Measurements from ENCODE around the gene NMB. TPM values are rescaled to one million over a fixed set of nuclear protein-coding genes. Genes with fewer than 3 reads are reported as not detected.

The NMB gene
- total RNA-seq, 4 donors from 2014 or later, result 3.6 to 7.4 (median 5.1) TPM

DNA sequence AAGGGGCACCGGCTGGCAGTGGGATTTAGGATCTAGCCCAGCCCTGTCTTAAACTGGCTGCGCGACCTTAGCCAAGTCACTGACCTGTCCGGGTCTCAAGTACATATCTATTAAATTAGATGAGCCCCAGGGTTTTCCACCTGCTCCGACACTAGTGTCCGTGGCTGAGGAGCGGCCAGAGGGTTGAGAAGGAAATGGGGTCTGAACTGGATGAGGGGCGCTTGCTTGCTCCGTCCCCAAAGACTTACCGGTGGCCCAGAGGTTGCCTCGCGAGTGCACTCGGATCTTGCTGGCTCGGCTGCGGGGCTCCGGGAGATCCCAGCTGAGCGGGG lies 285 bp downstream of the NMB start:
- 24% methylated on average over 10 of the region's 17 CpGs for WGBS
- no peak for DNase-seq (ENCODE audit: extremely low spot score)
- Histone ChIP-seq H3K27me3 (no peaks in the 10 kb centered on the region), H3K4me1 (peaks cover 26 to 43% (median 36%) of the 10 kb centered on the region in 4 donors), H3K36me3 (peaks cover 0 to 4% (median 0%) of the 10 kb centered on the region in 4 donors), H3K4me3 (peak overlapping the region; percentile 62 to 79 (median 73)), H3K27ac (replicated peaks in 1 of 4) (peak overlapping the region; percentile 83 to 90 (median 88)), H3K9me3 (no peaks in the 10 kb centered on the region)
- intact Hi-C loops (cut with DNase I), result loop anchor here (2.0 to 5.0 kb wide), 3 partner anchors 57 to 90 kb away; partner anchors contain the start of genes SEC11A, ZNF592 and ZSCAN2
- TF ChIP-seq POLR2AphosphoS5 (IDR thresholded peaks at IDR 0.05) (no peak), EP300 (IDR thresholded peaks at IDR 0.05) (no peak), POLR2A (IDR thresholded peaks at IDR 0.05; ENCODE audit: low read depth) (no peak)
- TF ChIP-seq, protein P1, sequence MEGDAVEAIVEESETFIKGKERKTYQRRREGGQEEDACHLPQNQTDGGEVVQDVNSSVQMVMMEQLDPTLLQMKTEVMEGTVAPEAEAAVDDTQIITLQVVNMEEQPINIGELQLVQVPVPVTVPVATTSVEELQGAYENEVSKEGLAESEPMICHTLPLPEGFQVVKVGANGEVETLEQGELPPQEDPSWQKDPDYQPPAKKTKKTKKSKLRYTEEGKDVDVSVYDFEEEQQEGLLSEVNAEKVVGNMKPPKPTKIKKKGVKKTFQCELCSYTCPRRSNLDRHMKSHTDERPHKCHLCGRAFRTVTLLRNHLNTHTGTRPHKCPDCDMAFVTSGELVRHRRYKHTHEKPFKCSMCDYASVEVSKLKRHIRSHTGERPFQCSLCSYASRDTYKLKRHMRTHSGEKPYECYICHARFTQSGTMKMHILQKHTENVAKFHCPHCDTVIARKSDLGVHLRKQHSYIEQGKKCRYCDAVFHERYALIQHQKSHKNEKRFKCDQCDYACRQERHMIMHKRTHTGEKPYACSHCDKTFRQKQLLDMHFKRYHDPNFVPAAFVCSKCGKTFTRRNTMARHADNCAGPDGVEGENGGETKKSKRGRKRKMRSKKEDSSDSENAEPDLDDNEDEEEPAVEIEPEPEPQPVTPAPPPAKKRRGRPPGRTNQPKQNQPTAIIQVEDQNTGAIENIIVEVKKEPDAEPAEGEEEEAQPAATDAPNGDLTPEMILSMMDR (IDR thresholded peaks at IDR 0.05), result no peak

DNA sequence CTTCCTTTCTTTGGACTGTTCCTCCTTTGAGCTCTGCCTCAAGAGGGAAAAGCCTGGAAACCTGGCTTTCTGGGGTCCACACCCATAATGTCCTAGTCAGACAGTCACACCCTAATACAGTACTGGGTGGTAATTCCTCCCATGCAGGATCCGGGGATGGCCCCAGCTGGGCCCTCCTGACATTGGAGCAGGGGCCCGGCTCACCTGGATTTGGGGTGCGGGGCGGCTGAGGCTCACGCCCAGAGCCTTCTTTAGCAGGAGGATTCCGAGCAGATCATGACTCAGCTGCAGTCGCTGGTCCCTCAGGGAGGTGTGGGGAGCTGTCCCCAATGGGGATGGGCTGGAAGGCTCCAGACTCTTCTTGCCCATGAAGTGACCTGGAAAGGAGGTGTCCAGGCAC lies 1.0 kb downstream of the NMB start:
- Histone ChIP-seq H3K4me3 (no peak overlapping the region), H3K27ac (replicated peaks in 1 of 4) (no peak overlapping the region), H3K27me3 (no peaks in the 10 kb centered on the region), H3K9me3 (no peaks in the 10 kb centered on the region), H3K36me3 (peaks cover 3 to 10% (median 4%) of the 10 kb centered on the region in 4 donors), H3K4me1 (peaks cover 33 to 50% (median 42%) of the 10 kb centered on the region in 4 donors)
- TF ChIP-seq POLR2AphosphoS5 (IDR thresholded peaks at IDR 0.05) (no peak), EP300 (IDR thresholded peaks at IDR 0.05) (no peak), POLR2A (IDR thresholded peaks at IDR 0.05; ENCODE audit: low read depth) (no peak)
- TF ChIP-seq, protein P1 (IDR thresholded peaks at IDR 0.05), result no peak
- intact Hi-C loops (cut with DNase I), result loop anchor here (5.0 kb wide), 2 partner anchors 60 to 90 kb away; partner anchors contain the start of genes SEC11A and ZNF592
- 89% methylated on average over 5 of the region's 7 CpGs for WGBS
- no peak for DNase-seq (ENCODE audit: extremely low spot score)

DNA sequence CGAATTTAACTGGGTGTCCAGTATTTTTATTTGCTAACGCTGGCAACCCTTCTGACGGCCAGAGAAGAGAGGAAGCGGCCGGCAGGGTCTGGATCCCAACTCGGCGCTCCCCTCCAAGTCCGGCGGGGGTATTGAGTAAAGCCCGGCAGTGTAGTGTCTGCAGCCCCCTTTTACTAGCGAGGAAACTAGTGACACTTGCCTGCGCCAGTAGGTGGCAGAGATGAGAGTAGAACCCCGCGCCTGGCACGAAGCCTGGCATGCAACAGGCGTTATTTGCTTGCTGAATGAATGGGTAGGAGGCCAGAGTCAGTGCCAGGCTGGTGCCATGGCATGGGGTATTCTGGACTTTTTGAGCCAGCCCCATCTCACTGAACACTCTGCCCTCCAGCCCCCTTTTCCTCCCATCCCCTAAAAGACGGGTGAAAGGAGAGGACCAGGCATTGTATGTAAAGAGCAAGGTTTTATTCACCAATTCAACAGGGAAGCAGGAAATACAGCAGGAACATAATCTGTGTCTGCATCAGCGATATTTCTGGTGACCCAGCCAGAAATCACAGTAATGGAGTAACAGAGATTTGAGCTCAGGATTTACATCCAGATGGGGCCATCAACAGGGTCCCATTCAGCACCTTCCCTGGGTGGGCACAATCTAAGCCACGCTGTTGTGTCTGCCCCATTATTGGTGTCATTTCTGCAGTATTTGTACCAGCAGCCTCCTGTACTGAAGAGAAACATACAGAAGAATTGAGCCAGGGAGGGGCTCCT lies 3.1 kb downstream of the NMB start:
- Histone ChIP-seq H3K9me3 (no peaks in the 10 kb centered on the region), H3K4me1 (peaks cover 38 to 63% (median 56%) of the 10 kb centered on the region in 4 donors), H3K36me3 (peaks cover 21 to 25% (median 23%) of the 10 kb centered on the region in 4 donors), H3K4me3 (peak overlapping the region; percentile 75 to 83 (median 78)), H3K27ac (replicated peaks in 1 of 4) (peak overlapping the region; percentile 83 to 91 (median 86)), H3K27me3 (no peaks in the 10 kb centered on the region)
- no peak for DNase-seq (ENCODE audit: extremely low spot score)
- 6% methylated on average over 18 of the region's 19 CpGs for WGBS
- intact Hi-C loops (cut with DNase I), result loop anchor here (5.0 kb wide), 2 partner anchors 62 to 92 kb away; partner anchors contain the start of genes SEC11A and ZNF592
- TF ChIP-seq POLR2AphosphoS5 (IDR thresholded peaks at IDR 0.05), result peak in 1 of 2 donors; percentile 22
- TF ChIP-seq POLR2A (IDR thresholded peaks at IDR 0.05; ENCODE audit: low read depth), result no peak
- TF ChIP-seq, protein P1 (IDR thresholded peaks at IDR 0.05), result peak; percentile 46 to 71 (median 65)
- TF ChIP-seq EP300 (IDR thresholded peaks at IDR 0.05), result no peak

DNA sequence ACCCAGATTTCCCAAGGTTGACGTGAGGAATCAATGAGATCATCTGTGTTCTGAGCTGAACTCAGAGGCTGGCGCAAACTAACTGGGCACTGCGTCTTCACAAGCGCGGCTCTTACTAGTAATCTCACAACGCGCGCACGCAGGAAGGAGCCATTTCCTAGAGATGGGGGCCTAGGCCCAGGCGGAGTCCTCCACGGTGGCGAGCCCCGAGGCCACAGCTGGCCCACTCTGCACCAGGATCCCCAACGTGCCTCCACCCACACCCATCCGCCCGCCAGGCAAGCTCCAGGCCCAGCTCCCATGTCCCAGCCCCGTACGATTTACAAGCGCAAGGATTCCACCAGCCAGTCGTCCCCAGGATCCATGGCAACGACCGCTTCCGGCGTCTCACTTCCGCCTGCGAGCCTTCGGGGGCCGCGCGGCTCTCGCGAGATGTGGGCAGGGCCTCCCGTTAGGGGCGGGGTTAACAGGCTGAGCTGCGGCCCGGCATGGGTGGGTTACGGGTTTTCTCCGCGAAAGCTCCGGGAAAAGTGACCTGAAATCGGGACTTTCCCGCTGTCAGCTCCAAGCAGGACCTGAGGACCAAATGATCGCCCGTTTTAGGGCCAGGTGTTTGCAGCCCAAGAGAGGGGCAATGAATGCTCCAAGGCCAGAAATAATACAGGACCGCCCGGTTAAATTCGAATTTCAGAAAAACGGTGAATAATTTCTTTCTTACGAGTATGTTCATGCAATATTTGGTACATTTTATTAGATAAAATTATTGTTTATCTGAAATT lies 3.9 kb downstream of the NMB start, which contains the start of gene WDR73:
Gene WDR73, minus strand, starts transcription at position 374 of the 779 bp plus-strand sequence. Its CDS starts 9 bp downstream, at position 365.
- peak within 1 kb of the TSS; percentile 83 to 91 (median 86) for H3K27ac ChIP-seq (replicated peaks in 1 of 4)
- no peaks in the 10 kb centered on the region for H3K27me3 ChIP-seq
- peaks cover 42 to 69% (median 59%) of the 10 kb centered on the region in 4 donors for H3K4me1 ChIP-seq
- peak; percentile 93 to 95 for TF ChIP-seq POLR2AphosphoS5 (IDR thresholded peaks at IDR 0.05)
- TF ChIP-seq, protein P1 (IDR thresholded peaks at IDR 0.05), result peak in 1 of 3 experiments; percentile 15
- no peak for TF ChIP-seq POLR2A (IDR thresholded peaks at IDR 0.05; ENCODE audit: low read depth)
- WGBS, result under 1% methylated on average over 47 of the region's 49 CpGs
- no peaks in the 10 kb centered on the region for H3K9me3 ChIP-seq
- intact Hi-C loops (cut with DNase I), result no loop called here
- DNase-seq (ENCODE audit: extremely low spot score), result peak; percentile 98
- peak within 1 kb of the TSS; percentile 75 to 83 (median 78) for H3K4me3 ChIP-seq
- H3K36me3 ChIP-seq, result peaks cover 28 to 32% (median 31%) of the 10 kb centered on the region in 4 donors

All from esophagus muscularis mucosa (tissue), 4 donors.